Measurements from ENCODE around the gene TPSB2.
"Not testable (repeated sequence)": the region's sequence is repeated elsewhere in the genome, so short reads cannot be mapped to it uniquely, and the experiment has no call there.

Gene TPSB2

DNA sequence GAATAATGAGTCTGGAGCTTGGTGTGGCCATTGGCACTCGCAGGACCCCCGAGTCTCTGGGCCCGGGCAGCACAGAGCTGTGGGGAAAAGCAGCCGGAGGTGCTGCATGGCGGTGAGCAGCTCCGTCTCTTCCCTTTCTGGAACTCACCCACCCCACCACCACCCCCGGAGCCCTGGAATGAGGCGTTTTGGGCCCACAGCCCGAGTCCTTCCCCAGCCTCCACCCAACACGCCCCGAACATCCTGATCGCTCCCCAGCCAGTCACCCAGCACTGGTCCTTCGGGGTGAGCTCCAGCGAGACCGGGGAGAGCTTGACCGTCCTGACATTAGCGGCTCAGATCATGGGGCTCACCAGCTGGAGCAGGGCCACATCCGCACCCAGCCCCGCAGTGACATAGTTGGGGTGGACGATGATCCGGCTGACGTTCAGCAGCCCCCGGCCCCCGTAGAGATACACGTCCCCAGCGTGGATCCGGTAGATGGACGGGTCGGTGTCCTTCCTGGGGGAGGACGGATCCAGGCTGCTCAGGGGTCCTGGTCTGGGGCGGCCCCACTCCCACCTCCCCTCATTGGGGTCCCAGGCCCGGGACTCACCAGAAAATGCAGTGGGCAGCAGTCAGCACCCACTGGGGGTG is 32.3 kb upstream of the TPSB2 start:
- Histone ChIP-seq H3K4me3 (no peak overlapping the region), H3K27ac (no peak overlapping the region)

DNA sequence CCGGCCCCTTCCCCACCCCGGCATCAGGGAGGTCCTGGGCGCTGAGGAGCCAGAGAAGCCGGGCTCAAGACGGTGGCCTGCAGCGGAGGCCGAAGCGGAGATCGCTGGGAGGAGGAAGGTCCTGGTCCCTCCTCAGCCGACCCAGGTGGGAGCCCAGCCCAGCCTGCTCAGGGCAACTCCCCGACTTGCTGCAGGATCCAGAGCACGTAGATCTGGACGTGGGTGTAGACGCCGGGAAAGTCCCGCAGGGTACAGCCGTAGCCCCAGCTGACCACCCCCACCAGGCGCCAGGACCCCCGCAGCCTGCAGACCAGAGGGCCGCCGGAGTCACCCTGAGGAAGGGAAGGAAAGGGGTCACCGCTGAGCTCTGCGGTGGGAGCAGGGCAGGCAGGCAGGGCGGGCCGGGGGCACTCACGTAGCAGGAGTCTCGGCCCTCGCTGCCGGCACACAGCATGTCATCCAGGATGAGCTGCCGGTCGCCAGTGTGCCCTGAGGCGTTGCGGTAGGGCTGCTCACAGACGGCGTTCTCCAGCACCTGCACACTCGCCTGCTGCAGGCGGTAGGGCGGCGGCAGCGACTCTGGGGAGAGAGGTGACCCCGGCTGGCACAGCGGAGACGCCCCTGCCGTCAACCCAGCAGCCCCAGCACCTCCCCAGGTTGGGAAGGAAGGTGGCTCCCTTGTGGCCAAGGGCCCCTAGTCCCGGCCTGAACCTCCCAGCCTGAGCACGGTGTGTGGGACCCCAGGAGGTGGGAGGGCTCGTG is 31.3 kb upstream of the TPSB2 start:
- Histone ChIP-seq H3K4me3 (no peak overlapping the region), H3K27ac (no peak overlapping the region)

DNA sequence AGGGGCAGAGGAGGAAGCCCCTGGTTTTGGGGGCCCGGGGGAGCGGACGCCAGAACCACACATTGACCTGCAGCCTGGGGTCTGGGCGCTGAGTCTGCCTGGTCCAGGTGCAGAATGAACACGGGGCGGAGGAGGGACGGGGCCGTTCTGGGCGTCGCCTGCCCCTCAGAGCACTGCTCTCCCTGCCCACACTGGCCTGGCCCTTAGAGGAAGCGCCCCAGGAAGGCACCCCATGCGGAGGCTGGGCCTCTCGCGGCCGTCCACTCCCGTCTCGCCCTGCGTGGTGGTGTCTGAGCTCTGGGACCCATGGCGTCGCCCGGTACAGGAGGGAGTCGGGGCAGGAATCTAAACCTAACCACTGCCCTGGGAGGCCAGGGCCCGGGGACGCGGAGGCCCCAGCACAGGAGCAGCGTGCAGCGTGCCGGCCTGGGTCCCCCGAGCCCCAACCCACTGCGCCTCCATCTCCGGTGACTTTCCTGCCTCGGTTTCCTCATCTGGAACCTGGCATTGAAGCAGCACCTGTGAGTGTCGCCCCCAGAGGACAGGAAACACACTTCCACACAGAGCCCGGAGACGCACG is 30.2 kb upstream of the TPSB2 start:
- Histone ChIP-seq H3K4me3 (no peak overlapping the region), H3K27ac (no peak overlapping the region)

DNA sequence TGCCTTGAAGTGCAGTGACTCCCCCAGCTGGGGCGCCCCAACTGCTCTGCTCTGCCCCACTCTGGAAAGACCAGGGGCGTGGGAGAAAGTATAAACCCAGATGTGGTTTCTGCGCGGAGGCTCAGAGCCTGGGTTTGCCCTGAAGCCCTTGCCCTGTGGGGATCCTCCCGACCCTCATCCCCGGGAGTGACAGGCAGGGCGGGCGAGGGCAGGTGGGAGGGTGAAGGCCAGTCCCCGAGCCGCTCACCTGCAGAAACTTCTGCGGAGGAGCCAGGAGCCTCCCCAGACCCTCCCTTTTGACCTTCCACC is 29.7 kb upstream of the TPSB2 start:
- Histone ChIP-seq H3K4me3 (no peak overlapping the region), H3K27ac (no peak overlapping the region)

DNA sequence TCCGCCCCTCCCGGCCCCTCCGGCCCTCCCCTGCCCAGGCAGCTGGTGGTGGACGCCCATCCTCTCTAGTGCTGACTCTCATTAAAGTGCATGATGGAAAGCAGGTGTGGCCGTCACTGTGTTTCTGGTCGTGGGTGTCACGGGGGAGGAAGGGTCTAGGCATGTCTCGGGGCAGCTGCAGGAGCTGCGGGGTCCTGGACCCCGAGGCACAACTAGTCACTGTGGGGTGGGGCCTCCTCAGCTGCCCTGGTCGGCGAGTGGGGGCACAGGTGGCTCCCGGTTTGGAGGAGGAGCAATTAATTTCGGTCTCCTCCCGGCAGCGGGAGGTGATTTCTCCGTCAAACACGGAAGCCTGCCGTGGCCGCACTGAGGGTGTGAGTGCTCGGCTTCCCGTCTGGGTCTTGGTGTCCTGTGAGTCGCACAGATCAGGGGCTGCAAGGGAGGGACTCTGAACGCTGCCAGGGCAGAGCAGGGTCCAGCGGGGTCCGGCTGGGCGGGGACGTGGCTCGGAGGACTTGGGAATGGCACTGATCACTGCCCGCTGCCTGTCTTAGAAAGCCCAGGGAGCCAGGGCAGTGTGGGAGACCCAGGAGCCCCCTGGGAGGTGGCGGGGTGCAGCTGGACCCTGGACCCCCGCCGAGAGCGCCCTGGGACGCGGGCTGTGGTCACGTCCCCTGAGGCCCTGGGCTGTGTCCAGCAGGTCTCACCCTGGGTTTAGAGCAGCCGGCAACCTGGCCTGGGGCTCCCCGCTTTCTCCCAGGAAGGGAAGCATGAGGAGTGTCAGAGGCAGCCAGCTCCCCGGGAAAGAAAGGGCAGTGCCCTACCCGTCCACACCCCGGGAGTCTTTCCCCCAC is 29.1 kb upstream of the TPSB2 start:
- Histone ChIP-seq H3K27ac (peak overlapping the region in 1 of 21 experiments; percentile 5), H3K4me3 (no peak overlapping the region)

DNA sequence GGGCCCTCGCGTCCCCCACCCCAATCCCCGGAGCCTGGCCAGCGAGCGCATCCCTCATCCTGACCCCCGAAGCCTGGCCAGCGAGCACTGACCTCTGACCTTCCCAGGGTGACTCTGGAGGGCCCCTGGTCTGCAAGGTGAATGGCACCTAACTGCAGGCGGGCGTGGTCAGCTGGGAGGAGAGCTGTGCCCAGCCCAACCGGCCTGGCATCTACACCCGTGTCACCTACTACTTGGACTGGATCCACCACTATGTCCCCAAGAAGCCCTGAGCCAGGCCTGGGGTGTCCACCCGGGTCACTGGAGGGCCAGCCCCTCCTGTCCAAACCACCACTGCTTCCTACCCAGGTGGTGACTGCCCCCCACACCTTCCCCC is 28.2 kb upstream of the TPSB2 start:
- H3K4me3 ChIP-seq = no peak overlapping the region

DNA sequence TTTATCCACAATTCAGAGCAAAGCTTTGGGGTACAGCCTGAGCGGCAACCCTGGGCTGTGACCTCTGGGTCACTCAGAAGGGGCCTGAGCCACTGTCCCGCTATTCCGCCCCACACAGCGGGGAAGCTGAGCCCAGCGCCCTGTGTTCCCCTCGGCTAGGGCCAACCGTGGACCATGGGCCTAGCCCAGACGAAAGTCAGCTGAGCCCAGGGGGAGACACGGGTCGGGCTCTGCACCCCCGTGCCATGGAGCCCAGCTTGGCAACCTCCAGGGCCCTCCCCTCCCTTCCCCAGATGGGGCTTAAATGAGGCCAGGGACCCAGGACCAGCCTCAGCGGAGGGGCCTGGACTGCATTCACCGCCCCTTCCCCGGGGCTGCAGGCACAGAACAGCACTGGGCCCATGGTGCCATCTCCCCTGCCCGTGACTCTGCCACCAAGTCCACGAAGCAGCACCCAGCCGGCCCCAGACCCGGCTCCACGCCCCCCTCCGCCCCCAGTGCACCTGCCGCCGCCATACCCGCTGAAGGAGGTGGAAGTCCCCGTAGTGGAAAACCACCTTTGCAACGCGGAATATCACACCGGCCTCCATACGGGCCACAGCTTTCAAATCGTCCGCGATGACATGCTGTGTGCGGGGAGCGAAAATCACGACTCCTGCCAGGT is 27.7 kb upstream of the TPSB2 start:
- H3K4me3 ChIP-seq = no peak overlapping the region
- no peak overlapping the region for H3K27ac ChIP-seq

More for the DNA sequence above, 28.2 kb upstream of the TPSB2 start:
- H3K27ac ChIP-seq = no peak overlapping the region

DNA sequence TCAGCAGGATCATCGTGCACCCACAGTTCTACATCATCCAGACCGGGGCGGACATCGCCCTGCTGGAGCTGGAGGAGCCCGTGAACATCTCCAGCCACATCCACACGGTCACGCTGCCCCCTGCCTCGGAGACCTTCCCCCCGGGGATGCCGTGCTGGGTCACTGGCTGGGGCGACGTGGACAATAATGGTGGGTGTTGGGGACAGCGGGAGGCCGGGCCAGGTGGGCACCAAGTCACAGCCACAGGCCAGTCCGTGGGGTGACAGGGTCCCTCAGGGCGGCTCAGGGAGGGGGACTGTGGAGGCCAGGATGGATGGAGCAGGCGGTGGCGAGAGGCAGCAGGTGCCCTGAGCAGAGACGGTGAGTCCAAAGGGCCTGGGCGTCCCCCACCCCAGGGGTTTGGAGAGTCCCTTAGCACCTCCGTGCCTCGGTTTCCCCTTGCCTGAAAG is 26.9 kb upstream of the TPSB2 start:
- Histone ChIP-seq H3K27ac (no peak overlapping the region), H3K4me3 (no peak overlapping the region)

DNA sequence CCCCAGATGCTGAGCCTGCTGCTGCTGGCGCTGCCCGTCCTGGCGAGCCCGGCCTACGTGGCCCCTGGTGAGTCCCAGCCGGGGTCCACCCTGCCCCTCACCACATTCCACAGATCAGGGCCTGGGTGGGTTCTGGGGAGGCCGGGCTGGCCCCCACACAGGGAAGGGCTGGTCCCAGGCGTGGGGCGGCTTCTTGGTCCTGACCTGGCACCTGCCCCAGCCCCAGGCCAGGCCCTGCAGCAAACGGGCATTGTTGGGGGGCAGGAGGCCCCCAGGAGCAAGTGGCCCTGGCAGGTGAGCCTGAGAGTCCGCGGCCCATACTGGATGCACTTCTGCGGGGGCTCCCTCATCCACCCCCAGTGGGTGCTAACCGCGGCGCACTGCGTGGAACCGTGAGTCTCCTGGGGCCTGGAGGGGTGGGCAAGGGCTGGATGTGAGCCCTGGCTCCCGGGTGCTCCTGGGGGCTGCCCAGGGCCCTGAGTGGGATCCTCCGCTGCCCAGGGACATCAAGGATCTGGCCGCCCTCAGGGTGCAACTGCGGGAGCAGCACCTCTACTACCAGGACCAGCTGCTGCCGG is 26.4 kb upstream of the TPSB2 start:
- not testable (repeated sequence) for H3K4me3 ChIP-seq, H3K27ac ChIP-seq

DNA sequence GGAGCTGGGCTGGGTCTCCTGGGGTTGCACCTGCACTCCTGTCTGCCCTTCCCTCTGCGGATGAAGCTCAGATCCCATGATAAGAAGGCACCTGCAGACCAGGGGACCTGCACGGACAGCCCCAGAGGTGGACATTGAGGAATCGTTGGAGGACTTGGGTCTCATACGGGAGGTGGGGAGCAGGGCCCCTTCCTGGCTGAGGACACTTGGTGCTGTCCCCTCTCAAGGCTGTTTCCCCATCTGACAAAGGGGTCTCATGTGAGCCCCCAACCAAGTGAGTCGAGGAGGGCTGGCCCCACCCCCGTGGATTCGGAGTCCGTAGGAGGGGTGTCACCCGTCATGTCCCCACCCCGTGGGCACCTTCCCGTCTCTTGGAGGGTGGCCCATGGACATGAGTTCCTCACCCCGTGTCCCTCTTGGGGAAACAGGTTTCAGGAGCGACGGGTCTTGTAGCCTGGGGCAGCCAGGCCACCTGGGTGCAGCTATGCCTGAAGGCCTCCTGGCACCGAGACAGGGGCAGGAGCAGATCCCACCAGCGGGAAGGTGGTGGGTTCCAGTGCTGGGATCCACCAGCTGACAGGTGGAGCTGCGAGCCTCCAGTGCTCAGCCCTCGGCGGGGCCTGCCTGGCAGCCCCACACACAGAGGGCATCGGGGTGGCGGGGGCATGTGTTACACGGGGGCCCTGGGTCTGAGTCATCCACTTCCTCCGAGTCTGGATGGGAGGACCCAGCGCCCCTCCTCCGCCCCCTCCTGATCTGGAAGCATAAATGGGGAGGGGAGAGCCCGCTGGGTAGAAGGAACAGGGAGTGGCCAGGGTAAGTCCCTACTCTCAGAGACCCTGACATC is 25.5 kb upstream of the TPSB2 start, which contains the start of gene TPSD1:
TPSD1 (plus strand) TSS at position 794 of the 847 bp plus-strand sequence. CDS start 212 bp downstream, outside the sequence.
- H3K4me3 ChIP-seq, H3K27ac ChIP-seq: not testable (repeated sequence)

DNA sequence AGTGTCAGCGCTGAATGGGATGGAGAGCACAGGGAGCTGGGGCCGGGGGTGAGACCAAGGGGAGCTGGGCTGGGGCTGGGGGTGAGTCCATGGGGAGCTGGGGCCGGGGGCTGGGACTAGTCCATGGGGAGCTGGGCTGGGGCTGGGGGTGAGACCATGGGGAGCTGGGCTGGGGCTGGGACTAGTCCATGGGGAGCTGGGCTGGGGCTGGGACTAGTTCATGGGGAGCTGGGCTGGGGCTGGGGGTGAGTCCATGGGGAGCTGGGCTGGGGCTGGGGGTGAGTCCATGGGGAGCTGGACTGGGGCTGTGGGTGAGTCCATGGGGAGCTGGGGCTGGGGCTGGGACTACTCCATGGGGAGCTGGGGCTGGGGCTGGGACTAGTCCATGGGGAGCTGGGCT is 24.8 kb upstream of the TPSB2 start:
- H3K4me3 ChIP-seq, H3K27ac ChIP-seq: not testable (repeated sequence)

DNA sequence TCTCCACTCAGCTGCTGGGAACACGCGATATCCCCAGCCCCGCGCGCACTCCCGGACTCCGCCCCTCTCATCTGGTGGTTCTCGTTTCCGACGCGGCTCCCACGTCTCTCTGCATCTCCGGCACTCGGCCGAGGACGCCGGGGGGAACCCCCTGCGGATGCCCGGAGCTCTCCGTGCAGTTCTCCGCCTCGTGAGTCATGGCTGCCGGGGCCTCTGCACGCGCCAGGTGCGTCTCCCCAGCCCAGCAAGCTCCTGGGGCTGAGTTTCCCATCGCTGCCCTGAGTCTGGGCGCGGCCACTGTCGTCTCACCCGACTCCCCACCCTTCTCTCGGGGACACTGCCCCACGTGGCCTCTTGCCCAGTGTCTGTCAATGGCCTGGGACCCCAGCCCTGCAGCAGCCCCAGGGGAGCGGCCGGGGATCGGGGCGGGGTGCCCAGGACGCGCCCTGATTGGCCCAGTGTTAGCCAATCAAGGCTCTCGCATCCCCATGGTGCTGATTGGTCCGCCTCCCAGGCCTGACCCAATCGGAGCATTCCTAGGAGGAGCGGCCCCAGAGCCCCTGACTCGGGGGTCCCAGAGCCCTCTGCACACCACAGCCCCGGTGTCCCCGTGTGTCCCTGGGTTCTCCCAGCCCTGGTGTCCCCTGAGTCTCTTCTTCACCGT is 23.8 kb upstream of the TPSB2 start:
- not testable (repeated sequence) for H3K4me3 ChIP-seq, H3K27ac ChIP-seq

DNA sequence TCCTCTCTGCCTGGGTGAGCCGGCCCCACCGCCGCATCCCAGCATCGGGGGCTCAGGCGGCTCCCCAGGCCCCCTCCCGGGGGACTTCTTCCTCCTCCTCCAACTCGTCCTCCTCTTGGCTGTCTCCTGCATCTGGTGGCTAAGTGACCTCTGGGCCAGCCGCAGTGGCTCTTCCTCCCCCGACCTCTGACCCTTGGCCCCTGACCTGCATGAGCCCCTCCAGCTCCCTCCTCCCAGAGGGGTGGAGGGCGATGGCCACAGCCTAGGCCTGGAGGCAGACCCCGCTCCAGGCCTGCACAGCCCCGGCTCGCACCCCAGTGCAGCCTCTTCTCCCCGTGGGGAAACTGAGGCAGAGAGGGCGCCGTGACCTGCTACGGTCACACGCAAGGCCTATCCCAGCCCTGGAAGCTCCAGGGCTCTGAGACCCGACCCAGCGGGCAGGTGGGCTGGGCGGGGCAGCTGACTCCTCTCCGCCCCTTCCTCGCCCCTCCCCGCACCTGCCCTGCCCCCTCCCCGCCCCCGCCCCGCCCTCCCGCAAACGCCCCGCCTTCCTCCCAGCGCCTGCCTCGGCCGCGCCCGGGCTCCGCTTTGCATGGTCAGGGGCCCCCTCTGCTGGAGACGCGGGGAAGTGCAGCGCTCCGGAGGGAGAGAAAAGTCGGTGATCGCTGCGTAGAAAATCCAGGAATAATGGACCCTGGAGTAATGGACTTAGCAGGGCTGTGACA is 19.2 kb upstream of the TPSB2 start:
- not testable (repeated sequence) for H3K27ac ChIP-seq, H3K4me3 ChIP-seq

DNA sequence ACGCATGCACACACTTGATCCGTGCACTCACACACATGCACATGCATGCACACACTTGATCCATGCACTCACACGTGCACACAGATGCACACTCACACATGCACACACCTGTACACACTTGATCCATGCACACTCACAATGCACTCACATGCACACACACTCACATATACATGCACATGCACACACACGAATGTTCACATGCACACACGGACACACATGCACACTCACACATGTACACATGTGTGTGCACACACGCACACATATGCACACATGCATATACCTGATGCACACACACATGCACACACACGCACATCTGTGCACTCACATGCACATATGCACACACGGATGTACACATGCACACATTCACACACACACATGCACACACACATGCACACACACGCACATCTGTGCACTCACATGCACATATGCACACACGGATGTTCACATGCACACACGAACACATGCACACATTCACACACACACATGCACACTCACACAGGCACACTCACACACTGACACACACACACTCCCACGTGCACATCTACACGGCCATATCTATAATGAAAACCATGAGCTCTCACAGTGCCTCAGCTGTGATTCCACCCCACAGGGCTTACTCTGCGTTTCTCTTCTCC is 18.0 kb upstream of the TPSB2 start:
- H3K27ac ChIP-seq, H3K4me3 ChIP-seq: not testable (repeated sequence)

DNA sequence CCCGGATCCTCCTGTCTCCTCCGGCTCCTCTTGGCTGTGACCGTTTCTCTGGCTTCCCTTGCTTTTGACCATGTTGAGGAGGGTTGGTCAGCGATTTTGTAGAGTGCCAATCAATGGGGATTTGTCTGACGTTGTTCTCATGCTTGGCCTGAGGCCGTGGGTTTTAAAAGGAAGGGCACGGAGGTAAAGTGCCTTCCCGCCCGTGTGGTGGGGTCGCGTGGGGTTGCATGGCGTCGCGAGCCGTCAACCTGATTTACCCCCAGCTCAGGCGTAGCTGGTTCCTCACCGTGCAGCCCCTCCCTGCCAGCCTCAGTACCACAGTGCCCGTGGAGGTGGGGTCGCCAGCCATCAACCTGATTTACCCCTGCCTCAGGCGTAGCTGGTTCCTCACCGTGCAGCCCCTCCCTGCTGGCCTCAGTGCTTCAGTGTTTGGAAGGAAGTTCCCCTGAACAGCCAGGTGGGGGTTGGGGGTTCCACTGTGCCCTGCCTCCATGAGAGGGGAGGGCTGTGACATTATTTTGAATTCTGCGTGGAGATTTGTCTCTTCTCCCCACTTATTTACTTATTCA is 15.6 kb upstream of the TPSB2 start:
- H3K27ac ChIP-seq = no peak overlapping the region
- H3K4me3 ChIP-seq = no peak overlapping the region

DNA sequence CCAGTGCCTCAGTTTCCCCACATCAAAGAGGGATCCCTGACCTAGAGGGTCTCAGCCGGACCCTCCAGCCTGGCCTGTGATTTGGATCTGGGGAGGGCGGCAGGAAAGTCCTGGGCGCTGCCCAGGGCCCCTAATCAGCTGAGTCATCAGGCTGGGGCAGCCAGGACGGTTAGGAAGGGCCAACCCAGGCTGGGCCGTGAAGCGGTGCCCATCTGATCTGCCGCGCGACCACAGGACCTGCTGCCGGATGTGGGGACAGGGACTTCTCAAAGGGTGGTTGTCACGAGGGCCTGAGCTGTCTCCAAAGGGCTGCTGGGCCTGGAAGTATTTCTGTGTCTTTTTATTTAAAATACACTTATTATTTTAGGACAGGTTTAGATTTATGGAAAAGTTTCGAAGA is 14.9 kb upstream of the TPSB2 start:
- no peak overlapping the region for H3K4me3 ChIP-seq
- H3K27ac ChIP-seq = no peak overlapping the region

Measured in skin epidermis (tissue), 12 donors.